Measurements from ENCODE around the gene TNIP1. TPM values are rescaled to one million over a fixed set of nuclear protein-coding genes. Genes with fewer than 3 reads are reported as not detected.

The TNIP1 gene
- total RNA-seq, 5 donors from 2014 or later (not counting 1 experiment from before 2014, with no cell fraction given): 118 to 211 (median 170) TPM

DNA sequence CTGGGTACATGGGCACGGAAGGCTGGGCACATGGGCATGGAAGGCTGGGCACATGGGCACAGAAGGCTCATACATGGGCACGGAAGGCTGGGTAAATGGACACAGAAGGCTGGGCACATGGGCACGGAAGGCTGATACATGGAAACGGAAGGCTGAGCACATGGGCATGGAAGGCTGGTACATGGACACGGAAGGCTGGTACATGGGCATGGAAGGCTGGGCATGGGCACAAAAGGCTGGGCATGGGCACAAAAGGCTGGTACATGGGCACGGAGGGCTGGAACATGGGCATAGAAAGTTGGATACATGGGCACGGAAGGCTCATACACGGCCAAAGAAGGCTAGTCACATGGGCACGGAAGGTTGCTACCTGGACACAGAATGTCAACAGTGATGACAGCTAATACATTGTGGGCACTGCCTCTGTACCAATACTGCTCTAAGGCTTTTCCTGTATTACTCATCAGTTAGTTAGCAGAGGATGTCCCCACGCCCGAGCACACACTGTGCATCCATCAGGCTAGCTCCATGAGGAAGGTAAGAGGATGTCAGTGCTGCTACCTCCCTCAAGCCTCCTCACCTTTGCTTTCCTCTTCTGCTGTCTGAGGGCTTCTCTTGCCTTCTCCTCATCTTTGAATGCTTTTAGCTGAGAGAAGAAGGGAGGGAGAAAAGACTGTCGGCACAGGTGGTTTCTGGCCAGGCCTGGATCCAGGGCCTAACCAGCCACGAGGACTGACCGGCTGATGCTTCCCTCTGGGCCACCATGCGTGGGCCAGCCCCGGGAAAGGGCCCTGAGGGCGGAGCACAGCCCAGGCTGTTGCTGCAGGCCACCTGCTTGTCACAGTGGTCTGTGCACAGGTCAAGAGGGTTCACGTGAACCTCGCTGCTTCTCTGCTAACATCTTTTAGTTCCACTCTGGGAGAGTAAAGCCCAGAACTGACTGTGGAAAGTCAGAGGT lies 46.1 kb downstream of the TNIP1 start:
- Histone ChIP-seq H3K27me3 (replicated peaks in 1 of 2; ENCODE audit: control insufficient read depth in 2 of 2, extremely low read depth in 1 of 2, insufficient read depth in 2 of 2, low read length in 1 of 2) (no peaks in the 10 kb centered on the region), H3K9me3 (no peaks in the 10 kb centered on the region), H3K27ac (ENCODE audit: low read length) (no peak overlapping the region), H3K4me1 (ENCODE audit: control insufficient read depth in 1 of 2, extremely low read depth in 1 of 2, insufficient read depth in 2 of 2, low read length in 2 of 2) (no peaks in the 10 kb centered on the region), H3K36me3 (ENCODE audit: control insufficient read depth in 2 of 2, extremely low read depth in 1 of 2, insufficient read depth in 1 of 2, low read length in 1 of 2) (peaks cover 24 to 95% of the 10 kb centered on the region in 2 donors), H3K4me3 (ENCODE audit: control insufficient read depth in 1 of 2, extremely low read depth in 1 of 2, low read length in 1 of 2) (no peak overlapping the region)
- Mint-ChIP-seq H3K27ac (no peak overlapping the region), H3K4me1 (no peaks in the 10 kb centered on the region), H3K9me3 (no peaks in the 10 kb centered on the region), H3K27me3 (no peaks in the 10 kb centered on the region), H3K4me3 (no peak overlapping the region), H3K36me3 (peaks cover 79% of the 10 kb centered on the region)
- CTCF ChIA-PET: no interaction called here
- no peak for DNase-seq
- POLR2A ChIA-PET: interaction anchor here in 1 of 2 donors (0.6 kb wide), 1 partner anchor 1077 kb away, joined by 3 read pairs; no protein-coding TSS in a partner anchor
- ATAC-seq (replicated peaks in 1 of 4): peak in 2 of 4 experiments; percentile 12 to 17
- 97% methylated on average over 17 of the region's 19 CpGs for WGBS (ENCODE audit: insufficient coverage)

DNA sequence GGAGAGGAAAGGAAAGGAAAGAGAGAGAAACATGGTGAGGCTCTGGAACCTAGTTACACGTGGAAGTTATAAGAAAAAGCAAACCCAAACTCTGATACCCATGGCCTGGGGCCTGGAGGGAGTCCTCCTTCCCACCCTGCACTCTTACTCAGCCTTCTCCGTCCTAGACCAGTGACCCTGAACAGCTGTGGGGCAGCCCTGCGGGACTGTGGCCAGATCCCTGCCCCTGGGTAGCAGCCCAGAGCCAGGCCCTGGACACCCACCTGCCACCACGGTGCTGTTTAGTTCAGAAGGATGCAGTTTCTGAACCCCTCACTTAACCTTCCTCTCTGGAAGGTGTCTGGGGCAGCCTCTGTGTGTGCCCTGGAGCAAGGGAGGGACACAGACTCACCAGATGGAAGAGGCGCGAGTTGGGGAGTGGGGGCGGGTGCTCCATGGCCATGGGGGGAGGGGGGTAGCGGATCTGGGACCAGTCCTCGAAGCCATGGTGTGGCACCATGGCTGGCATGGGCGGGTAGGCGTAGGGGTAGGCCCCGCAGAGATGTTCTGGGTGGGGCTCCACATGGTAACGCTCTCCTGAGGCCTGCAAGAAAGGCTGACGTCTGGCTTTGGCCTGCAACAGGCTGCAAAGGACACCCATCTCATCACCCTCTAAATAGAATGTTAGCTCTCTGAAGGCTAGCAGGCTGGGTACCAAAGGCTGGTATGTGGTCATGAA lies 47.5 kb downstream of the TNIP1 start:
- Mint-ChIP-seq H3K9me3 (no peaks in the 10 kb centered on the region), H3K4me1 (no peaks in the 10 kb centered on the region), H3K36me3 (peaks cover 85% of the 10 kb centered on the region), H3K27ac (no peak overlapping the region), H3K27me3 (no peaks in the 10 kb centered on the region), H3K4me3 (no peak overlapping the region)
- no peak for ATAC-seq (replicated peaks in 1 of 4)
- CTCF ChIA-PET: interaction anchor here in 1 of 2 donors (0.7 kb wide), 1 partner anchor 69 kb away, joined by 3 read pairs; no protein-coding TSS in a partner anchor
- no peaks in the 10 kb centered on the region for H3K9me3 ChIP-seq
- POLR2A ChIA-PET: no interaction called here
- 99% methylated on average over 12 of the region's 14 CpGs for WGBS (ENCODE audit: insufficient coverage)
- H3K27me3 ChIP-seq (replicated peaks in 1 of 2; ENCODE audit: control insufficient read depth in 2 of 2, extremely low read depth in 1 of 2, insufficient read depth in 2 of 2, low read length in 1 of 2): no peaks in the 10 kb centered on the region
- peaks cover 19 to 94% of the 10 kb centered on the region in 2 donors for H3K36me3 ChIP-seq (ENCODE audit: control insufficient read depth in 2 of 2, extremely low read depth in 1 of 2, insufficient read depth in 1 of 2, low read length in 1 of 2)
- H3K4me3 ChIP-seq (ENCODE audit: control insufficient read depth in 1 of 2, extremely low read depth in 1 of 2, low read length in 1 of 2): no peak overlapping the region
- no peak overlapping the region for H3K27ac ChIP-seq (ENCODE audit: low read length)
- DNase-seq: no peak
- H3K4me1 ChIP-seq (ENCODE audit: control insufficient read depth in 1 of 2, extremely low read depth in 1 of 2, insufficient read depth in 2 of 2, low read length in 2 of 2): no peaks in the 10 kb centered on the region

DNA sequence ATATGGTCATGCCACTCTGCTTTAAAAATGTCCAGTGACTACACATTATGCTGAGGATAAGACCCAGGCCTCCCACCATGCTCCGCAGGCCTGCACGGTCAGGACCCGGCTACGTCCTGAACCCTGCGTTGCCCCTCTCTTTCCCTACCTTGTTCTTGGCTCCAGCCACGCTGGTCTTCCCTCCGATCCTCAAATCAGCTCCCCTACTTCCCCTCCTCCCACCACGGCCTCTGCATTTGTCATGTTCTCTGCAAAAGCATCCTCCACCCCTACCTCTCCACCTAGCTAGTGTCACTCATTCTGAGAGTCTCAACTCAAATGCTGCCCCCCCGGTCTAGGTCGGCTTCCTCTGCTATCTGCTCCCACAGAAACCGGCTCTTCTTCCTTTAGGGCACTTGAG lies 49.3 kb downstream of the TNIP1 start:
- no peak for DNase-seq
- no peak overlapping the region for H3K4me3 ChIP-seq (ENCODE audit: control insufficient read depth in 1 of 2, extremely low read depth in 1 of 2, low read length in 1 of 2)
- H3K27ac Mint-ChIP-seq: no peak overlapping the region

DNA sequence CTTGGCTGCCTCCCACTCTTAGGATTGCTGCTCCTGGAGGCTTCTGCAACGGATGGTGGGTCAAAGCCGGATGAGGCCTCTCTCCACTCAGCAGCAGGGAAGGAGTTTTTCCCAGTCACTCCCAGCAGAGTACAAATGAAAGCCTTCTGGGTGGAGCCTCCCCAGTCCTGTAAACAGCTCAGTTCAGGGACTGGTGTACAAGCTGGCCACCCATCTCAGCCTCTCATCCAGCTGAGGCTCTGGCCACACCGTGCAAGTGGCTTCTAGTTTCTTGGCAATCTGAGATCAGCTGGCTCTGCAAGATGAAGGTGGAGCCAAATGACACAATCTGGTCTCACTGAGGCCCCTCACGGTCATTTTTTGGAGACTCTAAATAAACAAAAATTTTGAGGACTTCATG lies 50.5 kb downstream of the TNIP1 start:
- no peak overlapping the region for H3K27ac Mint-ChIP-seq

More for the DNA sequence above, 49.3 kb downstream of the TNIP1 start:
- Mint-ChIP-seq H3K36me3 (peaks cover 80% of the 10 kb centered on the region), H3K27me3 (no peaks in the 10 kb centered on the region), H3K4me1 (no peaks in the 10 kb centered on the region), H3K4me3 (no peak overlapping the region), H3K9me3 (no peaks in the 10 kb centered on the region)
- Histone ChIP-seq H3K36me3 (ENCODE audit: control insufficient read depth in 2 of 2, extremely low read depth in 1 of 2, insufficient read depth in 1 of 2, low read length in 1 of 2) (peaks cover 19 to 90% of the 10 kb centered on the region in 2 donors), H3K9me3 (no peaks in the 10 kb centered on the region), H3K27me3 (replicated peaks in 1 of 2; ENCODE audit: control insufficient read depth in 2 of 2, extremely low read depth in 1 of 2, insufficient read depth in 2 of 2, low read length in 1 of 2) (no peaks in the 10 kb centered on the region), H3K4me1 (ENCODE audit: control insufficient read depth in 1 of 2, extremely low read depth in 1 of 2, insufficient read depth in 2 of 2, low read length in 2 of 2) (no peaks in the 10 kb centered on the region), H3K27ac (ENCODE audit: low read length) (no peak overlapping the region)
- 100% methylated on average over 8 of the region's 11 CpGs for WGBS (ENCODE audit: insufficient coverage)
- ChIA-PET POLR2A (no interaction called here), CTCF (no interaction called here)
- no peak for ATAC-seq (replicated peaks in 1 of 4)

DNA sequence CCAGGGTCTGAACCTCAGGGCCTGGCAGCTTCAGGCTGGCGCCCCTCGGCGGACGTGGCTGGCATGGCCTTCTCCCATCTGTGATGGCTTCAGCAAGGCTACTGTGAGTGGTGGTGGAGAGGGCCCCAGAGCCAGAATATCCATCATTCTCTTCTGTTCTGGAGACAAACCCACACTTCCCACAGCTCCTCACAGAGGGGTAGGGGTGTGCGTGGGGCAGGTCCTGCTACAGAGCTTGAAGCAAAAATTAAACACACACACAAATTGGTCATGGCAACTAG lies 50.8 kb downstream of the TNIP1 start:
- no CpG with 5 or more reads among the region's 5 CpGs for WGBS (ENCODE audit: insufficient coverage)
- Mint-ChIP-seq H3K9me3 (no peaks in the 10 kb centered on the region), H3K27ac (no peak overlapping the region), H3K27me3 (no peaks in the 10 kb centered on the region), H3K4me1 (peaks cover 0 to under 1% (median 0%) of the 10 kb centered on the region in 3 donors), H3K4me3 (no peak overlapping the region), H3K36me3 (peaks cover 73% of the 10 kb centered on the region)
- ChIA-PET POLR2A (no interaction called here), CTCF (interaction anchor here in 1 of 2 donors (0.9 kb wide), 1 partner anchor 23 kb away, joined by 4 read pairs; no protein-coding TSS in a partner anchor)
- Histone ChIP-seq H3K27ac (ENCODE audit: low read length) (no peak overlapping the region), H3K4me3 (ENCODE audit: control insufficient read depth in 1 of 2, extremely low read depth in 1 of 2, low read length in 1 of 2) (no peak overlapping the region), H3K4me1 (ENCODE audit: control insufficient read depth in 1 of 2, extremely low read depth in 1 of 2, insufficient read depth in 2 of 2, low read length in 2 of 2) (no peaks in the 10 kb centered on the region), H3K9me3 (no peaks in the 10 kb centered on the region), H3K27me3 (replicated peaks in 1 of 2; ENCODE audit: control insufficient read depth in 2 of 2, extremely low read depth in 1 of 2, insufficient read depth in 2 of 2, low read length in 1 of 2) (no peaks in the 10 kb centered on the region), H3K36me3 (ENCODE audit: control insufficient read depth in 2 of 2, extremely low read depth in 1 of 2, insufficient read depth in 1 of 2, low read length in 1 of 2) (peaks cover 16 to 75% of the 10 kb centered on the region in 2 donors)
- DNase-seq (no peak), ATAC-seq (replicated peaks in 1 of 4) (no peak)

More for the DNA sequence above, 50.5 kb downstream of the TNIP1 start:
- peaks cover 16 to 79% of the 10 kb centered on the region in 2 donors for H3K36me3 ChIP-seq (ENCODE audit: control insufficient read depth in 2 of 2, extremely low read depth in 1 of 2, insufficient read depth in 1 of 2, low read length in 1 of 2)
- no peaks in the 10 kb centered on the region for H3K9me3 ChIP-seq
- ATAC-seq (replicated peaks in 1 of 4) (no peak), DNase-seq (no peak)
- Mint-ChIP-seq H3K9me3 (no peaks in the 10 kb centered on the region), H3K27me3 (no peaks in the 10 kb centered on the region), H3K4me3 (no peak overlapping the region), H3K36me3 (peaks cover 76% of the 10 kb centered on the region), H3K4me1 (no peaks in the 10 kb centered on the region)
- CTCF ChIA-PET: interaction anchor here in 1 of 2 donors (0.9 kb wide), 1 partner anchor 22 kb away, joined by 4 read pairs; no protein-coding TSS in a partner anchor
- H3K4me3 ChIP-seq (ENCODE audit: control insufficient read depth in 1 of 2, extremely low read depth in 1 of 2, low read length in 1 of 2): no peak overlapping the region
- H3K27me3 ChIP-seq (replicated peaks in 1 of 2; ENCODE audit: control insufficient read depth in 2 of 2, extremely low read depth in 1 of 2, insufficient read depth in 2 of 2, low read length in 1 of 2): no peaks in the 10 kb centered on the region
- no peak overlapping the region for H3K27ac ChIP-seq (ENCODE audit: low read length)
- no peaks in the 10 kb centered on the region for H3K4me1 ChIP-seq (ENCODE audit: control insufficient read depth in 1 of 2, extremely low read depth in 1 of 2, insufficient read depth in 2 of 2, low read length in 2 of 2)
- POLR2A ChIA-PET: no interaction called here
- no CpG with 5 or more reads among the region's 4 CpGs for WGBS (ENCODE audit: insufficient coverage)
